A549 (cell line): ENCODE data around the gene SLC16A9.

Source experiments
- CHD2 ChIP-seq: fragments of 150-350 bp; IDR thresholded peaks from 2 replicates; pipeline ENCODE4 v1.6.1; 2014; ENCODE audit warnings: low read length; ENCODE audit not compliant: partially characterized antibody
- HDAC2 ChIP-seq: fragments of 200-600 bp; sonication (generic); IDR thresholded peaks from 2 replicates; pipeline ENCODE4 v1.6.1; 2016
- HOXA7 ChIP-seq: fragments of 250-450 bp; sonication (Bioruptor Pico); IDR thresholded peaks from 2 replicates; pipeline ENCODE4 v1.5.0; 2020; ENCODE audit warnings: mild to moderate bottlenecking, moderate library complexity
- HOXB5 ChIP-seq: fragments of 250-450 bp; sonication (Bioruptor Pico); IDR thresholded peaks from 2 replicates; pipeline ENCODE4 v1.5.0; 2020; ENCODE audit warnings: mild to moderate bottlenecking, moderate library complexity
- POLR2A ChIP-seq: IDR thresholded peaks from 2 replicates; pipeline ENCODE4 v1.6.1; 2012; ENCODE audit warnings: mild to moderate bottlenecking, low read length
- RFX5 ChIP-seq: fragments of 450-650 bp; IDR thresholded peaks from 2 replicates; pipeline ENCODE4 v1.7.1; 2014; ENCODE audit warnings: antibody characterized with exemption, mild to moderate bottlenecking, moderate library complexity
- TF ChIP-seq, protein P1 (sequence below): fragments of >200 bp; sonication (Bioruptor Twin); formaldehyde crosslinking; IDR thresholded peaks from 3 replicates; pipeline ENCODE4 v1.5.1; 2016
- TF ChIP-seq, protein P2 (sequence below): IDR thresholded peaks from 2 replicates; pipeline ENCODE4 v1.6.1; 2012; ENCODE audit warnings: low read depth, borderline replicate concordance

DNA sequence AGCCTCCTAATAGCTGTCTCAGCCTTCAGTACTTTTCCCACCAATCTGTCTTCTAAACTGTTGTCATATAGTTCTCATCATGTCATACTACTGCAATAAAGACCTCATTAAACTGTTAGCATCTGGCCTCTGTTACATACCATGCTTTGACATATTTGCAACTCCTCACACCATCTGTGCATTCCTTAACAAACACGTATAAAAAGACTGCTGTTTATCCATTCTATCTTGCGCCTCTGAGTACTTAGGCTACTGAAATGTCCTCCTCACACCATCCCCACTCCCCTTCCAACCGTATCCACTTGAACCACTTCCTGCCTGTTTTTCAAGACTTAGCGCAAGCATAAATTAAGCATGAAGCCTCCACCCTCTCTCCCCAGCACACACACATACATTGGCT is 41.6 kb downstream of the SLC16A9 start:
- TF ChIP-seq POLR2A (no peak), HDAC2 (no peak), HOXA7 (no peak), CHD2 (no peak), HOXB5 (CRISPR knock-in tag) (no peak), RFX5 (no peak)
- TF ChIP-seq, protein P1, sequence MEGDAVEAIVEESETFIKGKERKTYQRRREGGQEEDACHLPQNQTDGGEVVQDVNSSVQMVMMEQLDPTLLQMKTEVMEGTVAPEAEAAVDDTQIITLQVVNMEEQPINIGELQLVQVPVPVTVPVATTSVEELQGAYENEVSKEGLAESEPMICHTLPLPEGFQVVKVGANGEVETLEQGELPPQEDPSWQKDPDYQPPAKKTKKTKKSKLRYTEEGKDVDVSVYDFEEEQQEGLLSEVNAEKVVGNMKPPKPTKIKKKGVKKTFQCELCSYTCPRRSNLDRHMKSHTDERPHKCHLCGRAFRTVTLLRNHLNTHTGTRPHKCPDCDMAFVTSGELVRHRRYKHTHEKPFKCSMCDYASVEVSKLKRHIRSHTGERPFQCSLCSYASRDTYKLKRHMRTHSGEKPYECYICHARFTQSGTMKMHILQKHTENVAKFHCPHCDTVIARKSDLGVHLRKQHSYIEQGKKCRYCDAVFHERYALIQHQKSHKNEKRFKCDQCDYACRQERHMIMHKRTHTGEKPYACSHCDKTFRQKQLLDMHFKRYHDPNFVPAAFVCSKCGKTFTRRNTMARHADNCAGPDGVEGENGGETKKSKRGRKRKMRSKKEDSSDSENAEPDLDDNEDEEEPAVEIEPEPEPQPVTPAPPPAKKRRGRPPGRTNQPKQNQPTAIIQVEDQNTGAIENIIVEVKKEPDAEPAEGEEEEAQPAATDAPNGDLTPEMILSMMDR = no peak
- TF ChIP-seq, protein P2, sequence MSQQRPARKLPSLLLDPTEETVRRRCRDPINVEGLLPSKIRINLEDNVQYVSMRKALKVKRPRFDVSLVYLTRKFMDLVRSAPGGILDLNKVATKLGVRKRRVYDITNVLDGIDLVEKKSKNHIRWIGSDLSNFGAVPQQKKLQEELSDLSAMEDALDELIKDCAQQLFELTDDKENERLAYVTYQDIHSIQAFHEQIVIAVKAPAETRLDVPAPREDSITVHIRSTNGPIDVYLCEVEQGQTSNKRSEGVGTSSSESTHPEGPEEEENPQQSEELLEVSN = no peak
